GM18868 (cell line): ENCODE measurements around the gene TMEM167B.
A peak's percentile ranks its signal among the peaks of the same experiment; 100 is the strongest.

Source experiments
- ATAC-seq: cut with Tn5 transposase; IDR thresholded peaks from one replicate; pipeline ENCODE4 v1.9.1; 2021; ENCODE audit warnings: mild to moderate bottlenecking, moderate library complexity; ENCODE audit not compliant: unreplicated experiment

Gene TMEM167B

GRCh38 chr1:109080441-109081082 is 10.0 kb upstream of the TMEM167B start:
- ATAC-seq: no peak

- no peak for ATAC-seq
These were observed 7.1 kb upstream of the TMEM167B start for GRCh38 chr1:109083501-109083900.

- no peak for ATAC-seq
These were observed 6.6 kb upstream of the TMEM167B start for GRCh38 chr1:109083923-109084322.

GRCh38 chr1:109084563-109085517 is 5.7 kb upstream of the TMEM167B start:
- no peak for ATAC-seq

- ATAC-seq: no peak
These were observed 1.1 kb upstream of the TMEM167B start for GRCh38 chr1:109089242-109090015.

GRCh38 chr1:109091078-109091838 is 694 bp downstream of the TMEM167B start:
- peak; percentile 50 for ATAC-seq

GRCh38 chr1:109091839-109092193 is 1.3 kb downstream of the TMEM167B start:
- ATAC-seq: no peak

GRCh38 chr1:109094377-109094803 is 3.8 kb downstream of the TMEM167B start:
- no peak for ATAC-seq

GRCh38 chr1:109094871-109095270 is 4.3 kb downstream of the TMEM167B start:
- no peak for ATAC-seq

- no peak for ATAC-seq
These were observed 5.1 kb downstream of the TMEM167B start for GRCh38 chr1:109095631-109096030.

- ATAC-seq: no peak
These were observed 5.6 kb downstream of the TMEM167B start for GRCh38 chr1:109096120-109096519.

GRCh38 chr1:109099938-109100773 is 9.6 kb downstream of the TMEM167B start:
- peak; percentile 89 for ATAC-seq

- ATAC-seq: no peak
These were observed 14.0 kb downstream of the TMEM167B start for GRCh38 chr1:109104364-109105151.

- ATAC-seq: no peak
These were observed 15.3 kb downstream of the TMEM167B start for GRCh38 chr1:109105881-109106280.

GRCh38 chr1:109107785-109108184 is 17.2 kb downstream of the TMEM167B start:
- no peak for ATAC-seq

GRCh38 chr1:109109906-109110305 is 19.3 kb downstream of the TMEM167B start:
- no peak for ATAC-seq

GRCh38 chr1:109111386-109112055 is 21.0 kb downstream of the TMEM167B start:
- ATAC-seq: no peak

- ATAC-seq: peak; percentile 37
These were observed 21.6 kb downstream of the TMEM167B start for GRCh38 chr1:109112056-109112651.
